Cortex of kidney (tissue), 1 donor: Measurements from ENCODE around the gene FLYWCH2.
"Not testable (repeated sequence)": the region's sequence is repeated elsewhere in the genome, so short reads cannot be mapped to it uniquely, and the experiment has no call there.

Experiments
- DNase-seq: peaks from one replicate; lab custom pipeline; 2025; lab: John Stamatoyannopoulos, UW

The FLYWCH2 gene

DNA sequence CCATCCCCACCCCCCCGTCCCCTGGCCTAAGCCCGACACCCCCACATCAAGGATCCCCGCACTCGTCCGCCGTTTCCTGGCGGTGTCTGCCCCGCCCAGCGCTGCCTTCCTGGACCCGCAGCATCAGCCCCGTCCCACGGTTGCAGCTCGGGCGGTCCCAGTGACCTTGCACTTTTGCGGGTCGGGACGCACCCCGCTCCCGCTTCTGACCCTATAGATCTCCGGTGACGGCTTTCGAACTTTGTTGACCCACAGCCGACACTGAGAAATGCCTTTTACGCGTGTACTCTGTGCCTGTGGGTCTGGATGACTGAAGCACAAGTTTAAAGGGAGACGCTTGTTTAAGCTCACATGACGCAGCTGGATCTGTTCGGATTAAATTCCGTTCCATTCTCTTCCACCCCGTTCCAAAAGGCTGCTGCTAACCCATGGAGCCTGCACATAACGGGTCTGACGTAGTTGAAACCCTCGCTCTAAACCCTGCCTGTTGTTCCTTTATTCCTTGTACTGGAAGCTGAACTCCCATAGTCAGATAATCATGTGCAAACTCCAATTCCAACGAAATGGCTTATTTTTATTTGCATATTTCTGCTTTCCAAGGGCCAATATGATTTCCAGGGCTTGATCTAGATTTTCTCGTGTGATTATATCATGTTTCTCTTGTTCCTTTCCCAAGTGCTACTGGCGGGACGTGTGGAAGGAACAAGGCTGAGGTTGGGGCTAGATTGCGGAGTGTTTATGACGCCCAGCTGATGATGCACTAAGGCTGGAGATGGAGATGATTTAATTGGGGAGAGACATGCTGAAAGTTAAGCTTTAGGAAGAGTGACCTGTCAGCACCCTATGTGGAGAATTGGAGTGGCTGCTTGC, 29.6 kb downstream of the FLYWCH2 start:
- no peak for DNase-seq

DNA sequence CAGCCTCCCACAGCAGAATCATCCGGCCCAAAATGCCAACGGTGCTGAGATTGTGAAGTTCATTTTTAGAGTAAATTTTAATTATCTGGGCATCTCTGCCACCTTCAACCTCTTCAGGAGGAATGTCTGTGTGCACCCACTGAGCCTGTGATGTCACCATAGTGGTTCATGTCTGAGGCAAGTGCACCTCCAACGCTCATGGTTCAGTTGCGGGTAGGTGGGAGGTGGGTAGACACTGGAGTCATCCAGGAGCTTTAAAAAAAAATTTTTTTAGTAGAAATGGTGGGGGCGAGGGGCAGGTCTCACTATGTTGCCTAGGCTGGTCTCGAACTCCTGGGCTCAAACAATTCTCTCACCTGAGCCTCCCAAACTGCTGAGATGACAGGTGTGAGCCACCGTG, 30.6 kb downstream of the FLYWCH2 start:
- no peak for DNase-seq

DNA sequence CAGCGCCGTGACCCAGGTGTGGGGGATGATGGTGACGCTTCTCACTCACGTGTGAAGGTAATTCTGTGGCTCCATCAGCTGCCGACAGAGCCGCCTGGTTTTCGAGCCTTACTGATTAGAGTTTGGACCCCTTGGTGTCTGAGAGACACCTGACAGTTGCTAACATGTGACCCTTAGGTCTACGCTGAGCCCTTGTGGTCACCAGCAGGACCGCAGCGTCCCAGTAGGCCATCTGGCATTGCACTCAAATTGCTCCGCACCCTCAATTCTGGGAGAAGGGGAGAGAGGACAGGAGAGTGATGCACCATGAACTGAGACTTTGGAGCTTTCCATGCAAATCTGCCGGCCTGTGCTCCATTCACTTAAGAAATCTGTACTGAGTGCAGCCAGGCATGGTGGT, 31.2 kb downstream of the FLYWCH2 start:
- DNase-seq = no peak

DNA sequence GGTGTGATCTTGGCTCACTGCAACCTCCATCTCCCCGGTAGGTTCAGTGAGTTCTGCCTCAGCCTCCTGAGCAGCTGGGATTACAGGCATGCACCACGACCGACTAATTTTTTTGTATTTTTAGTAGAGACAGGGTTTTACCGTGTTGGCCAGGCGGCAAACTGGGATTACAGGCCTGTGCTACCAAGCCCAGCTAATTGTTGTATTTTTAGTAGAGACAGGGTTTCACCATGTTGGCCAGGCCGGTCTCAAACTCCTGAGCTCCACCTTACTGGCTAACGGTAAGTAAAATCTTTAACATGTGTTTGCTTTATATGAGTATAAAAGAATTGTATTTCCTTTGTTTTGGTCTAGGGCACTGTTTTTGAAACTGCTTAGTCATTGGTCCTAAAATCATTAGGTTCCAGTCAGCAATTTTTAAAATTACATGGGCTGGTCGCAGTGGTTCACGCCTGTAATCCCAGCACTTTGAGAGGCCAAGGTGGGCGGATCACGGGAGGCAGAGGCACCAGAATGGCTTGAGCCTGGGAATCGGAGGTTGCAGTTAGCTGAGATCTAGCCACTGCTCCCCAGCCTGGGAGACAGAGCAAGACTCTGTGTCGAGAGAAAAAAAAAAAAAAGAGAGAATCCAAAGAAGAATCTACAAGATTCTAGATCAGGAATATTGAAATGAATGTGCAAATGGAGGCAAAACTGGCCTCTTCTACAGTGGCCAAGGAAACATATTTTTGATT, 32.3 kb downstream of the FLYWCH2 start:
- DNase-seq = no peak

DNA sequence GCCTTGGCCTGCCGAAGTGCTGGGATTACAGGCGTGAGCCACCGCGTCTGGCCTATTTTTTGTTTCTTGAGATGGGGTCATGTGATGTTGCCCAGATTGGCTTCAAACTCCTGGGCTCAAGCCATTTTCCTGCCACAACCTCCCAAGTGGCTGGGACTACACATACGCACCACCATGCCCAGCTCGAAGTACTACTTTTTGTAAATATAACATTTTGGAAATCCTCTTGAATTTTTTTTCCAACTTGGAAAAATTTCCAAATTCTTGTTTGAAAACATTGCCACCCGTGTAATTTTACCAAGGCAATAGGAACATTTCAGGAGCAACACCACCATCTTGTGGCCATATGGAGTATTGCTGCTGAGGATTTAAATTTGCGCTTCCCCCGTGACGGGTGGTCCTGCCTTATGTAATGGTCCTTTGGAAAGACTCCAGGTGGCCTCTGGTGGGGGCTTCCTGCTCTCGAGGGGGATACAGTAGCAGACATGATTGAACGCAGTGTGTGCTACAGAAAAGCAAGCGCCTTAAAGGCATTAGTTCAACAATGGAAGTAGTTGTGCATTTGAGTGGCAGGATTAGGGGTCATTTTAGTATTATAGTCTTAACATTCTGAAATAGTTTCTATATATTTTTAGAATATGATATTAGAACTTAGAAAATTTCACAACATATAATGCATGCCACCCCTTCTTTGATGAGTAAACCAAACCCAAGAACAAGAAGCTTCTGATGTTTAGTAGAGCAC, 36.7 kb downstream of the FLYWCH2 start:
- no peak for DNase-seq

DNA sequence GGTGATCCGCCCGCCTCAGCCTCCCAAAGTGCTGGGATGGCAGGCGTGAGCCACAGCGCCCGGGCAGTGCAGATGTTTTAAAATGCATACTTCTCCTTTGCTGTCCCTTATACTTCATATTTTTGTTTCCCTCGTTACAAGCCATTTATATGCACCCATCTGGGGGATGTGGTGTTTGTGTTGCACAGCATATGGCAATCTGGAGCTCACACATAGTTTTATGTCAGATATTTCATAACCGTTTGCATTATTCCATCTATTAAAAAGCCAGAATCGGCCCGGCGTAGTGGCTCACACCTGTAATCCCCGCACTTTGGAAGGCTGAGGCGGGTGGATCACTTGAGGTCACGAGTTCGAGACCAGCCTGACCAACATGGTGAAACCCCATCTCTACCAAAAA, 40.5 kb downstream of the FLYWCH2 start:
- DNase-seq = no peak

DNA sequence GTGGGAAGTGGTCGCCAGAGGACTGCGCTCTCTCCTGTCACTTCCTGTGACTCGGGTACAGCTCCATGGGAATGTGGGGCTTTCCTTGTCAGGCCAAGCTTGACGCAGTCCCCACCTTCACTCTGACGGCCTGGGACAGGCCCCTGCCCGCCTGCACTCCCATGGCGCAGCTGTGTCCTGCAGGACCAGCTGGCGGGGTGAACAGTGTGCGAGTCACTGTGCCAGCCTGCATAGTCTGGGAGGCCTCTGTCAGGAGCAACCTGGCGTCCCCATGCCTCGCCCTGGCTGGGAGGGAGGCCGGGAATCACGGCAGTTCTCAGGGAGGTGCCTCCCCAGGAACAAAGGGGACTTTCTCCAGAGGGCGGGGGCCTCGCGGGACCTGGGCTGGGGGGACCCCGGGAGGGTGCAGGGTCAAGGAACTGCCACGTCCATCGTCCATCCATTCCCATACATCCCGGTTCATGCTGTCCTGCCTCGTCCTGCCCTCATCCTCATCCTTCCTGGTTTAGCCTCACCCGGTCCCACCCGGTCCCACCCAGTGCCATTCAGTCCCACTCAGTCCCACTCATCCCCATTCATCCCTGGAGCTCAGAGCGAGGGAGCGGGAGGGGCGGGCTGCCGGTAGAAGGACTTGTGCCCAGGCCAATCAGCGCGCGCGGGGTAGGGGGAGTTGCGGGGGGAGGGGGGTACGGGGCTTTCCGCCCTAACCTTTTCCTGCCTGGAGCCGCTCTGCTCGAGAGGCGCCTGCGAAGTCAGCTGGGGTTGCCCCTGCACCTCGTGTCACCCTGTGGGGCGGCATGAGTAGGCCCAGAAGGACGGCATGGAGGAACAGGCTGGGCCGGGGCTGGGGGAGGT, 42.1 kb downstream of the FLYWCH2 start:
- no peak for DNase-seq

DNA sequence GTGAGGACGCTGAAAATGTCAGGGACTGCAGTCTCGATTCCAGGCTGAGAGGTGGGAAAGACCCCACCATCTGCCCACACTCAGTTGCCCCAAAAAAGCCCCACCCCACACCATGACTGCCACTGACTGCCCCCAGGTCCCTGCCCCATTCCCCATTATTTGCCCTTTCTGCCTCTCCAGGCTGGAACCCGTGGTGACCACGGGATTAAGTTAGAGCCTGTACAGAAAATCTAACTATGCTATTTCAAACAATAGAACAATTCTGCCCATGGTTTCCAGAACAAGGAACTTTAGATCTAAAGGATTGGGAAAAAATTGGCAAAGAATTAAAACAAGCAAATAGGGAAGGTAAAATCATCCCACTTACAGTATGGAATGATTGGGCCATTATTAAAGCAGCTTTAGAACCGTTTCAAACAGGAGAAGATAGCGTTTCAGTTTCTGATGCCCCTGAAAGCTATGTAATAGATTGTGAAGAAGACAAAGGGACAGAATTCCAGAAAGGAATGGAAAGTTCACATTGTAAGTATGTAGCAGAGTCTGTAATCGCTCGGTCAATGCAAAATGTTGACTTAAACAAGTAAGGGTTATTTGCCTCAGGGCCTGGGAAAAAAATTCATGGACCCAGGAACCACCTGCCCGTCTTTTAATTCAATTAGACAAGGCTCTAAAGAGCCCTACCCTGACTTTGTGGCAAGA, 43.1 kb downstream of the FLYWCH2 start:
- DNase-seq = no peak

DNA sequence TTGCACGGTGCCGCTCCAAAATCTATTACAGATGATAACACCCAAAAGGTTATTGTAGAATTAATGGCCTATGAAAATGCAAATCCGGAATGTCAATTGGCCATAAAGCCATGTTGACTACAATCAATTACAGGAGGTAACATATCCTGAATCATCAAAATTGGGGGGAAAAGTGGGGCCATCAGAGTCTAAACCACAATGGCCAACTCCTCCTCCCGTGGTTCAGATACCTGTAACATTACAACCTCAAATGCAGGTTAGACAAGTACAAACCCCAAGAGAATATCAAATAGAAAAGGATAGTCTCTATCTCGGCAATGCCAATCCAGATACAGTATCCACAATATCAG, 43.6 kb downstream of the FLYWCH2 start:
- DNase-seq = no peak

DNA sequence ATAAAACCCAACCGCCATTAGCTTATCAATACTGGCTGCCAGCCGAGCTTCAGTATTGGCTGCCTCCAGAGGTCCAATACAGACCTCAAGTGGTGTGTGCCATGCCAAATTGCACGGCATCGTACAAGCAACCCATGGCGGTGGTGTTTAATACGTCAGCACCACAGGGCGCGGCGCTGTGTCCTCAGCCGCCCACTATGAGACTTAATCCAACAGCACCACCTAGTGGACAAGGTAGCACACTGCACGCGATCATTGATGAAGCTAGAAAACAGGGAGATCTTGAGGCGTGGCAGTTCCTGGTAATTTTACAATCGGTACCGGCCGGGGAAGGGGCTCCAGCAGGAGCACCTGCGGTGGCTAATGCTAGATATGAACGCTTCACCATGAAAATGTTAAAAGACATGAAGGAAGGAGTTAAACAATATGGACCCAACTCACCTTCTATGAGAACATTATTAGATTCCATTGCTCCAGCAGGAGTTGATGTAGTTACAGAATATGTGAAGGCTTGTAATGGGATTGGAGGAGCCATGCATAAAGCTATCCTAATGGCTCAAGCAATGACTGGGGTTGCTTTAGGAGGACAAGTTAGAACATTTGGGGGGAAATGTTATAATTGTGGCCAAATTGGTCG, 44.1 kb downstream of the FLYWCH2 start:
- DNase-seq = no peak

DNA sequence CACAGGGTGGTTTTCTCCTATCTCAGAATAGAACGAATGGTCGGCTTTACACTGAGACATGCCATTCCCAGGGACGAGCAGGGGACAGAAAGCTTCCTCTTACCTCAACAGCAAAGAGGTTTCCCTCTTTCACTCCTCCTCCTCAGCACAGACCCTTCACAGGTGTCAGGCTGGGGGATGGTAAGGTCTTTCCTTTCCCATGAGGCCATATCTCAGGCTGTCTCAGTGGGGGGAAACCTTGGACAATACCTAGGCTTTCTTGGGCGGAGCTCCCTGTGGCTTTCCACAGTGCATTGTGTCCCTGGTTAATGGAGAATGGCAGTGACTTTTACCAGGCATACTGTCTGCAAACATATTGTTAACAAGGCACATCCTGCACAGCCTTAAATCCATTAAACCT, 45.1 kb downstream of the FLYWCH2 start:
- not testable (repeated sequence) for DNase-seq

DNA sequence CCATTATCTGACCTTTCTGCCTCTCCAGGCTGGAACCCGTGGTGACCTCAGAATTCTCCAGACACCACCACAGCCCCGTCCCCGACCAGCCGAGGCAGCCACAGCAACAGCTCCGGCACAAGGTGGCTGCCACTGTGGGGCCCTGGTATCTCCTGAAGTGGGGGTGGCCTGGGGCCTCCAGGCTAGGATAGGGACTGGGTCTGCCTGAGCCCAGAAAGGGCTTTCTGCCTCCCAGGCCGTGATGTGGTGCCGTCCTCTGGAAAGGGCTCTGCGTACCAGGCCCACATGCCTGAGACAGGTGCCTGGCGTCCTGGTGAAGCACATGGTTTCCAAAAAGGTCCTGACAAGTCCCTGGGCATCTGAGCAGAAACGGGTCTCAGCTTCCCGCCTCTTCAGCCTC, 45.8 kb downstream of the FLYWCH2 start:
- DNase-seq = no peak

DNA sequence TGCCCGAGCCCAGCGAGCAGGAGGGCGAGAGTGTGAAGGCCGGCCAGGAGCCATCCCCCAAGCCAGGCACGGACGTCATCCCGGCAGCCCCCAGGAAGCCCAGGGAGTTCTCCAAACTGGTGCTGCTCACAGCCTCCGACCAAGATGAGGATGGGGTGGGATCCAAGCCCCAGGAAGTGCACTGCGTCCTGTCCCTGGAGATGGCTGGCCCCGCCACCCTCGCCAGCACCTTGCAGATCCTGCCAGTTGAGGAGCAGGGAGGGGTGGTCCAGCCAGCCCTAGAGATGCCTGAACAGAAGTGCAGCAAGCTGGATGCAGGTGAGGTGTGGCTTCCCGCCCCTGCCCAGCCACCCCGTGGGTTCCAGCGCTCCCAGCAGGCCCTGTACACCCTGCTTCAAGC, 46.7 kb downstream of the FLYWCH2 start:
- DNase-seq = no peak

DNA sequence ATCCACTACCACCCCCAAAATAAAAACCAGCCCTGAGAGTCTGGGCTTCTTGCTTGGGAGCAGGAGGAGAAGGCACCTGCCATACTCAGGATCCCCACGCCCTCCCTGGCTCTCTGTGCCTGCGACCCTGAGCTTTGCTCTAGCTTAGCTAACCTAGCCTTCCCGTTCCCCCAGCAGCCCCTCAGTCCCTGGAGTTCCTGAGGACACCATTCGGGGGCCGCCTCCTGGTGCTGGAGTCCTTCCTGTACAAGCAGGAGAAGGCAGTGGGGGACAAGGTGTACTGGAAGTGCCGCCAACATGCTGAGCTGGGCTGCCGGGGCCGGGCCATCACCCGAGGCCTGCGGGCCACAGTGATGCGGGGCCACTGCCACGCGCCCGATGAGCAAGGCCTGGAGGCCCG, 47.2 kb downstream of the FLYWCH2 start:
- DNase-seq = no peak

DNA sequence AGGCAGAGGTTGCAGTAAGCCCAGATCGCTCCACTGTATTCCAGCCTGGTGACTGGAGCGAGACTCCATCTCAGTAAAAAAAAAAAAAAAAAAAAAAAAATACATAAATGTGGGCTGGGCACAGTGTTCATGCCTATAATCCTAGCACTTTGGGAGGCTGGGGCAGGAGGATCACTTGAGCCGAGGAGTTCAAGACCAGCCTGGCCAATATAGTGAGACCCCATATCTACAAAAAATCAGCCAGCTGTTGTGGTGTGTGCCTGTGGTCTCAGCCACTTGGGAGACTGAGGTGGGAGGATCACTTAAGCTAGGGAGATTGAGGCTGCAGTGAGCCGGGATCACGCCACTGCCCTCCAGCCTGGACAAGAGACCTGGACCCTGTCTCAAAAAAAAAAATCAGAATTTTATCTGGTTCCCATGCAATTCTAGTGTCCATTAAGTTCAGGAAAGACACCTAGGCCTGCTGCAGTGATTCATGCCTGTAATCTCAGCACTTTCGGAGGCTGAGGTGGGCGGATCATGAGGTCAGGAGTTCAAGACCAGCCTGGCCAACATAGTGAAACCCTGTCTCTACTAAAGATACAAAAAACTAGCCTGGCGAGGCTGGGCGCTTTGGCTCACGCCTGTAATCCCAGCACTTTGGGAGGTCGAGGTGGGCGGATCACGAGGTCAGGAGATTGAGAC, 48.4 kb downstream of the FLYWCH2 start:
- not testable (repeated sequence) for DNase-seq

DNA sequence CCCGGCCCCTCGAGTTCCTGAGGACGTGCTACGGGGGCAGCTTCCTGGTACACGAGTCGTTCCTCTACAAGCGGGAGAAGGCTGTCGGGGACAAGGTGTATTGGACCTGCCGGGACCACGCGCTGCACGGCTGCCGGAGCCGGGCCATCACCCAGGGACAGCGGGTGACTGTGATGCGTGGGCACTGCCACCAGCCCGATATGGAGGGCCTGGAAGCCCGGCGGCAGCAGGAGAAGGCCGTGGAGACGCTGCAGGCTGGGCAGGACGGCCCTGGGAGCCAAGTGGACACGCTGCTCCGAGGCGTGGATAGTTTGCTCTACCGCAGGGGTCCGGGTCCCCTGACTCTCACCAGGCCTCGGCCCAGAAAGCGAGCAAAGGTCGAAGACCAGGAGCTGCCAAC, 50.1 kb downstream of the FLYWCH2 start:
- DNase-seq = no peak

DNA sequence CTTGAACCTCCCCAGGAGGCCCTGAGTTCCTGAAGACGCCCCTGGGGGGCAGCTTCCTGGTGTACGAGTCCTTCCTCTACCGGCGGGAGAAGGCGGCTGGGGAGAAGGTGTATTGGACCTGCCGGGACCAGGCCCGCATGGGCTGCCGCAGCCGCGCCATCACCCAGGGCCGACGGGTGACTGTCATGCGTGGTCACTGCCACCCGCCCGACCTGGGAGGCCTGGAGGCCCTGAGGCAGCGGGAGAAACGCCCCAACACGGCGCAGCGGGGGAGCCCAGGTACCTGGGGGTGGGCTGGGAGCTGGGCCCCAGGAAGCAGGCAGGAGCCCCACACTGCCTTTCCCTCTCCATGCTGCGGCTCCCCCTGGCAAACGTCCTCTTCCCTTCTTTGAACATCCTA, 50.7 kb downstream of the FLYWCH2 start:
- no peak for DNase-seq

DNA sequence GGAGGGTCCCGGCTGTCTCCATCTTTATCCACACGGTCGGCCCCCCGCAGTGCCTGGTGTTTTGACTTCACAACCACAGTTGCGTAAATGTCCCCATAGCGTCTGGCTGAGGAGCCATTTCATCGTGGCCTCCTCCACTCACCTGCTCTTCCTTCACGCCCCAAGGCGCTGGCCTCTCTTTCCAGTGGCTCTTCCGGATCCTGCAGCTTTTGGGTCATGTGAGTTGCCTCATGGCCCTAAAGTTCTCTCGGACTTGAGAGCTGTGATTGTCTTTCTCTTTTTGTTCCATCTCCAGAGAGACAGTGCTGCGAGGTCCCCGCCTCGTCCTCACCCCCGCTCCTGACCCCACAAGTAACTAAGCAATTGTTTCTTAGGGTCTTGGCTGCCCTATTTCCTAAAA, 51.4 kb downstream of the FLYWCH2 start:
- no peak for DNase-seq

DNA sequence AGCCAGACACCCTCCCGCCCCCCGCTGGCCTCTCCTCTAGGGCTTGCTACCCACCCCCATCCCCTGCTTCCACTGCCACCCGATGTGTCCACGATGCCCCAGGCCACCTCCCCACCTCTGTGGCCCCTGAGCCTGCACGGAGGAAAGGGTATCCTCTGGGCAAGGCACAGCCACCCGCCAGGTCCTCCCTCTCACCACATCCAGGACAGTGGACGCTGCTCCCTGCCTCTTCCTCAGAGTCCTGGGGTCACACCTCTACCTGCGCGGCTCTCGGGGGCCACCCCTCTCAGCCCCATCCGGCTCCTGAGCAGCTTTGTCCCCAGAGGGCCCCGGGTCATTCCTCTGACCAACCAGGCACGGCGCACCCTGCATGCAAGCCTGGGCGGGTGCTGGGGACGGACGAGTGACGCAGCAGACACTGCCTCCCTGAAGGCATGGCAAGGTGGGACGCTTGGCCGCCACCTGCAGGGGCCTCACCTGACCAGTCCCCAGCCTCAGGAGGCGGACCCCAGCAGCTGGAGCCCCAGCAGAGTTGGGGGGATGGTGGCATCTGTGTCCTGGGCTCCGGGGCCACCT, 53.5 kb downstream of the FLYWCH2 start:
- DNase-seq = no peak

DNA sequence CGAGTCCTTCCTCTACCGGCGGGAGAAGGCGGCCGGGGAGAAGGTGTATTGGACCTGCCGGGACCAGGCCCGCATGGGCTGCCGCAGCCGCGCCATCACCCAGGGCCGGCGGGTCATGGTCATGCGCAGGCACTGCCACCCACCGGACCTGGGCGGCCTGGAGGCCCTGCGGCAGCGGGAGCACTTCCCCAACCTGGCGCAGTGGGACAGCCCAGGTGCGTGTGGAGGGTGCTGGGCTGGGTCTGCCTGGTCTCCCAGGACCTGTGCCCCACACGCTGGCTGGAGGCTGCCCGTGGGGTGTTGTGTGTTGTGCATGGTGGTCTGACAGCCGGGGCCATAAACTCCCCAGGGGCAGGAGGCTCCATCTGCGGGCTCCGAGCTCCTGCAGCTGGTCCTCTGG, 54.2 kb downstream of the FLYWCH2 start:
- DNase-seq = no peak
